IMR-90 (cell line): Measurements from ENCODE around the gene CD2BP2. TPM values are rescaled to one million over a fixed set of nuclear protein-coding genes. Genes with fewer than 3 reads are reported as not detected.
A peak's percentile ranks its signal among the peaks of the same experiment; 100 is the strongest.

Source experiments
- ATAC-seq: fragments of 200-7000 bp; cut with Tn5 transposase; 2 replicates; pipeline ENCODE4 v1.9.1; 2020; ENCODE audit warnings: low read depth, mild to moderate bottlenecking, moderate library complexity
- BruUV-seq: library from RNA; stranded (reverse); fragments of 400-500 nt; replicated peaks from 2 replicates; lab custom pipeline; 2021; lab: Mats Ljungman, UMichigan
- CTCF ChIA-PET: fragments of 300-600 bp; formaldehyde crosslinking; extraction: SDS; loops from one replicate; lab custom pipeline; 2021; ENCODE audit warnings: antibody characterized with exemption; lab: Yijun Ruan, JAX
- POLR2A ChIA-PET: fragments of 300-600 bp; sonication (Branson Sonifier 250); formaldehyde crosslinking; loops from one replicate; lab custom pipeline; 2022; ENCODE audit warnings: antibody characterized with exemption; ENCODE audit not compliant: unreplicated experiment; lab: Charles Lee
- DNase-seq: peaks from one replicate; pipeline ENCODE4 v3.0.0; 2013
- H2AFZ ChIP-seq: replicated peaks from 2 replicates; pipeline ENCODE3; 2013; ENCODE audit warnings: low read length, mild to moderate bottlenecking; ENCODE audit not compliant: poor library complexity
- H2AK5ac ChIP-seq: 2 replicates; pipeline ENCODE4 v1.6.1; 2013; ENCODE audit warnings: low read depth, low read length, inconsistent platforms
- H2AK9ac ChIP-seq: replicated peaks from 2 replicates; pipeline ENCODE3; 2013; ENCODE audit warnings: mild to moderate bottlenecking, low read depth, low read length, moderate library complexity; ENCODE audit not compliant: poor library complexity
- H2BK120ac ChIP-seq: 2 replicates; pipeline ENCODE4 v1.6.1; 2013; ENCODE audit warnings: low read depth, low read length, inconsistent platforms
- H2BK15ac ChIP-seq: 3 replicates; pipeline ENCODE4 v1.6.1; 2013; ENCODE audit warnings: low read depth, low read length, inconsistent platforms
- H2BK20ac ChIP-seq: 2 replicates; pipeline ENCODE4 v1.6.1; 2013; ENCODE audit warnings: low read depth, mild to moderate bottlenecking, inconsistent platforms, low read length, moderate library complexity
- H2BK5ac ChIP-seq: 2 replicates; pipeline ENCODE4 v1.6.1; 2013; ENCODE audit warnings: mild to moderate bottlenecking, low read depth, low read length, inconsistent platforms; ENCODE audit not compliant: poor library complexity, severe bottlenecking
- H3K14ac ChIP-seq: replicated peaks from 2 replicates; pipeline ENCODE4 v1.6.1; 2013; ENCODE audit warnings: low read depth, low read length, inconsistent platforms
- H3K18ac ChIP-seq: 2 replicates; pipeline ENCODE4 v1.6.1; 2013; ENCODE audit warnings: low read depth, low read length, control low read depth
- H3K23ac ChIP-seq: 2 replicates; pipeline ENCODE4 v1.6.1; 2013; ENCODE audit warnings: low read depth, low read length, inconsistent platforms
- H3K27ac ChIP-seq: 2 replicates; pipeline ENCODE4 v1.5.1; 2013; ENCODE audit warnings: mild to moderate bottlenecking, control low read depth, low read length; ENCODE audit not compliant: insufficient read depth
- H3K27me3 ChIP-seq: 2 replicates; pipeline ENCODE4 v1.6.1; 2013; ENCODE audit warnings: low read length; ENCODE audit not compliant: control insufficient read depth, insufficient read depth
- H3K36me3 ChIP-seq: 2 replicates; pipeline ENCODE4 v1.6.1; 2013; ENCODE audit warnings: low read length, mixed read lengths; ENCODE audit not compliant: control insufficient read depth, insufficient read depth
- H3K4ac ChIP-seq: 2 replicates; pipeline ENCODE4 v1.6.1; 2013; ENCODE audit warnings: low read depth, low read length, inconsistent platforms
- H3K4me1 ChIP-seq: 2 replicates; pipeline ENCODE4 v1.6.1; 2013; ENCODE audit warnings: low read length, mixed read lengths; ENCODE audit not compliant: control insufficient read depth, insufficient read depth
- H3K4me2 ChIP-seq: 2 replicates; pipeline ENCODE4 v1.6.1; 2013; ENCODE audit warnings: low read depth, mild to moderate bottlenecking, control low read depth, low read length, moderate library complexity
- H3K4me3 ChIP-seq: 2 replicates; pipeline ENCODE4 v1.5.1; 2013; ENCODE audit warnings: low read depth, mild to moderate bottlenecking, control low read depth, low read length, moderate library complexity; ENCODE audit not compliant: insufficient read depth
- H3K56ac ChIP-seq: 2 replicates; pipeline ENCODE4 v1.6.1; 2013; ENCODE audit warnings: low read length, inconsistent platforms; ENCODE audit not compliant: insufficient read depth; ENCODE audit errors: extremely low read depth
- H3K79me1 ChIP-seq, 2 experiments: 2 replicates each; pipeline ENCODE4 v1.6.1; 2013; ENCODE audit warnings: low read length in 2 of 2, inconsistent platforms in 1 of 2, low read depth in 1 of 2
- H3K9ac ChIP-seq: 2 replicates; pipeline ENCODE4 v1.6.1; 2013; ENCODE audit warnings: low read depth, low read length, control low read depth
- H3K9me1 ChIP-seq: 2 replicates; pipeline ENCODE4 v1.6.1; 2013; ENCODE audit warnings: low read length, inconsistent platforms; ENCODE audit not compliant: insufficient read depth
- H3K9me3 ChIP-seq: 2 replicates; pipeline ENCODE4 v1.6.1; 2013; ENCODE audit warnings: low read length; ENCODE audit not compliant: control insufficient read depth, insufficient read depth
- H4K20me1 ChIP-seq: 2 replicates; pipeline ENCODE4 v1.6.1; 2013; ENCODE audit warnings: low read length, inconsistent platforms; ENCODE audit not compliant: insufficient read depth
- H4K5ac ChIP-seq: 2 replicates; pipeline ENCODE4 v1.6.1; 2013; ENCODE audit warnings: mild to moderate bottlenecking, low read depth, low read length, control low read depth
- H4K8ac ChIP-seq, 2 experiments: 2 replicates each; pipeline ENCODE4 v1.6.1; 2013; ENCODE audit warnings: low read depth in 2 of 2, low read length in 2 of 2, control low read depth in 1 of 2, inconsistent platforms in 1 of 2
- H4K91ac ChIP-seq: 2 replicates; pipeline ENCODE4 v1.6.1; 2013; ENCODE audit warnings: low read depth, low read length, inconsistent platforms; ENCODE audit not compliant: insufficient read depth
- RFX5 ChIP-seq: IDR thresholded peaks from 2 replicates; pipeline ENCODE4 v1.8.0; 2012; ENCODE audit warnings: low read depth, mild to moderate bottlenecking, low read length, moderate library complexity
- WGBS, 2 experiments: methylation state at CpG; one replicate each; pipeline versions ENCODE4 v1.1.5 to v1.1.7; 2013; ENCODE audit warnings: missing lambda C conversion rate in 2 of 2; ENCODE audit not compliant: insufficient read length in 1 of 2; ENCODE audit errors: extremely low coverage in 2 of 2; 5-methylcytosine and 5-hydroxymethylcytosine counted together
- dilution Hi-C: fragments of 300-500 bp; cut with HindIII; formaldehyde crosslinking; loops from one replicate; pipeline ENCODE4 v1.14.3; 2018; ENCODE audit warnings: low sequenced_read_pairs; ENCODE audit not compliant: unreplicated experiment
- in situ Hi-C: fragments of 300-500 bp; cut with MboI; formaldehyde crosslinking; loops from 3 replicates; pipeline ENCODE4 v1.14.3; 2019; ENCODE audit warnings: low sequenced_read_pairs, inconsistent platforms, mixed read lengths
- intact Hi-C: fragments of 100-400 bp; cut with micrococcal nuclease; formaldehyde crosslinking; loops from 2 replicates; pipeline ENCODE4 v1.10.0; 2022
- polyA plus RNA-seq, 3 experiments: library from polyadenylated mRNA; depleted of rRNA; stranded (reverse); fragments of >200 nt; gene quantifications; 2 replicates each; pipeline ENCODE4 v1.2.3, GENCODE V29; 2012; ENCODE audit warnings: low replicate concordance in 1 of 3
- total RNA-seq: library from RNA; depleted of rRNA; stranded (reverse); fragments of >200 nt; gene quantifications from 2 replicates; pipeline ENCODE4 v1.2.3, GENCODE V29; 2012
- TF ChIP-seq, protein P1 (sequence below): conservative IDR thresholded peaks from 2 replicates; pipeline ENCODE4 v1.5.1; 2012; ENCODE audit warnings: mild to moderate bottlenecking, low read depth, low read length, improper control_type of control experiment

Gene CD2BP2
- total and polyA plus RNA-seq, 2 of the 4 experiments (the other 2 are of a cell fraction), result 29.6 to 41.1 TPM

DNA sequence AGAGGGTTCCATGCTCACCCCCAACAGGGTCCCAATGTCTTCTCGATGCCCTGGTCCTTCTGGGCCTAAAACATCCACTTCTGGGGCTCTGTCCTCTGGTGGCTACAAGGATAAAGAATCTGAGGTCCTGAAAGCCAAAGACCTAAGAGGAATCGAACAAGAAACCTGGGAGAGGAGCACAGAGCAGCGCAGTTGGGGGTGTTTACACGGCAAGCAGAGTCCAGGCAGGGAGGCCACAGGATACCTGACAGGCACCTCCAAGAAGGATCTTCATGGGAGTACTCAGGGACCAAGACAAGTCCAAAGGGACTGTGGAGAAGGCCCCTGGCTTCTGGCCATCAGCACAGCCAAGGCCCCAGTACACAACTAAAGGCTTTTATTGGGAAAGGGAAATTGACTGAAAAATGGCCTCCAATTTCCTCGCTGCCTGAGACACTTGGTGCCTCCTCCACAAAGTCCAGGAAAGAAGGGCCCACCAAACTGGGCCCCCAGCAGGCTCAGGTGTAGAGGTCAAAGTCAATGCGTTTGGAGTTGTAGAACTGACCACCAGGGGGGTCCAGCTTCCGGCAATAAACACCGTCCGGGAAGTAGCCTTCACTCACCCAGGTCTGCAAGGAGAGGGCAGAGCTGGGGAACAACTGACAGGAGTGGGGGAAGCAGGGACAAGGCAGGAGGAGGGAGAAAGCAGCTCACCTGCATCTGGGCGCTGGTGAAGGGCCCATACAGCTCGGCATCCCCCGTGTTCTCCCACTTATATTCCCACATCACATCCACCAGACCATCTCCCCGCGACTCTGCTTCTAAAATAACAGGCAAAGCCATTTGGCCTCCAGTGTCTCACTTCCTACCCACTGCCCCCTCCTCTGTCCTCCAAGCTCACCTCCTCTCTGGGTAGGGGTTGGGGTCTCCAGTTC, 2.4 kb downstream of the CD2BP2 start:
- Histone ChIP-seq H3K27ac (peak overlapping the region; percentile 7; the same call in 1 of the 2 replicates), H2AK5ac (peak overlapping the region; percentile 47; the same call in 1 of the 2 replicates), H3K9me1 (peaks cover 9% of the 10 kb centered on the region), H3K79me1 (peaks cover 0 to 72% of the 10 kb centered on the region in 2 experiments; a peak in 3 of 4 replicates), H4K91ac (no peak overlapping the region), H3K27me3 (no peaks in the 10 kb centered on the region), H2BK5ac (no peak overlapping the region), H3K14ac (0 out of 2 replicates have a peak overlapping the region, but pooled peaks have one; percentile 12), H4K20me1 (peaks cover 17% of the 10 kb centered on the region; the same call in 1 of the 2 replicates), H3K4me2 (no peak overlapping the region), H2BK15ac (no peak overlapping the region), H2AK9ac (no peak overlapping the region), H3K9ac (no peak overlapping the region), H3K18ac (no peak overlapping the region), H3K4me3 (no peak overlapping the region), H4K8ac (no peak overlapping the region), H2BK120ac (no peak overlapping the region), H3K4me1 (peaks cover 7% of the 10 kb centered on the region; the same call in 1 of the 2 replicates), H3K23ac (no peak overlapping the region), H2BK20ac (no peak overlapping the region), H2AFZ (no peak overlapping the region), H3K56ac (no peak overlapping the region), H3K9me3 (no peaks in the 10 kb centered on the region), H3K4ac (no peak overlapping the region), H4K5ac (no peak overlapping the region), H3K36me3 (peaks cover 37% of the 10 kb centered on the region)
- dilution Hi-C loops (no loop called here), in situ Hi-C loops (no loop called here), intact Hi-C loops (no loop called here)
- TF ChIP-seq RFX5, result no peak
- TF ChIP-seq, protein P1, sequence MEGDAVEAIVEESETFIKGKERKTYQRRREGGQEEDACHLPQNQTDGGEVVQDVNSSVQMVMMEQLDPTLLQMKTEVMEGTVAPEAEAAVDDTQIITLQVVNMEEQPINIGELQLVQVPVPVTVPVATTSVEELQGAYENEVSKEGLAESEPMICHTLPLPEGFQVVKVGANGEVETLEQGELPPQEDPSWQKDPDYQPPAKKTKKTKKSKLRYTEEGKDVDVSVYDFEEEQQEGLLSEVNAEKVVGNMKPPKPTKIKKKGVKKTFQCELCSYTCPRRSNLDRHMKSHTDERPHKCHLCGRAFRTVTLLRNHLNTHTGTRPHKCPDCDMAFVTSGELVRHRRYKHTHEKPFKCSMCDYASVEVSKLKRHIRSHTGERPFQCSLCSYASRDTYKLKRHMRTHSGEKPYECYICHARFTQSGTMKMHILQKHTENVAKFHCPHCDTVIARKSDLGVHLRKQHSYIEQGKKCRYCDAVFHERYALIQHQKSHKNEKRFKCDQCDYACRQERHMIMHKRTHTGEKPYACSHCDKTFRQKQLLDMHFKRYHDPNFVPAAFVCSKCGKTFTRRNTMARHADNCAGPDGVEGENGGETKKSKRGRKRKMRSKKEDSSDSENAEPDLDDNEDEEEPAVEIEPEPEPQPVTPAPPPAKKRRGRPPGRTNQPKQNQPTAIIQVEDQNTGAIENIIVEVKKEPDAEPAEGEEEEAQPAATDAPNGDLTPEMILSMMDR, result 0 out of 2 replicates have a peak, but pooled peaks have one; percentile 8
- BruUV-seq, result no TSS peak
- DNase-seq (no peak), ATAC-seq (no peak)
- ChIA-PET POLR2A (no interaction called here), CTCF (no interaction called here)
- WGBS, 2 experiments, result 80% methylated on average over 1 of the region's 14 CpGs; no CpG with 5 or more reads in 1 of the 2 experiments
